Activated B cell treated with CpG ODN at 0.5 μM for 24 hours (primary cell): ENCODE measurements around the gene CACHD1. TPM values are rescaled to one million over a fixed set of nuclear protein-coding genes. Genes with fewer than 3 reads are reported as not detected.

Experiments used
- ATAC-seq: fragments of 200-7000 bp; cut with Tn5 transposase; one replicate; pipeline ENCODE4 v1.10.0; 2021; ENCODE audit warnings: low read depth, mild to moderate bottlenecking, moderate library complexity
- CTCF ChIA-PET: fragments of 350-600 bp; sonication (Branson Sonifier 250); formaldehyde crosslinking; loops from one replicate; lab custom pipeline; 2021; ENCODE audit warnings: antibody characterized with exemption; lab: Charles Lee
- POLR2A ChIA-PET: fragments of 350-600 bp; sonication (Branson Sonifier 250); formaldehyde crosslinking; loops from one replicate; lab custom pipeline; 2021; ENCODE audit warnings: antibody characterized with exemption; lab: Charles Lee
- DNase-seq: peaks from one replicate; pipeline ENCODE4 v3.0.0; 2022
- H3K27ac Mint-ChIP-seq: one replicate; pipeline ENCODE4 v1.8.0; 2020; ENCODE audit warnings: mixed read lengths
- H3K27me3 Mint-ChIP-seq: one replicate; pipeline ENCODE4 v1.8.0; 2021; ENCODE audit warnings: mixed read lengths
- H3K36me3 Mint-ChIP-seq: one replicate; pipeline ENCODE4 v1.8.0; 2021; ENCODE audit warnings: low read depth, mixed read lengths
- H3K4me1 Mint-ChIP-seq: one replicate; pipeline ENCODE4 v1.8.0; 2021; ENCODE audit warnings: mixed read lengths
- H3K4me3 Mint-ChIP-seq: one replicate; pipeline ENCODE4 v1.8.0; 2020; ENCODE audit warnings: mild to moderate bottlenecking, mixed read lengths
- H3K9me3 Mint-ChIP-seq: one replicate; pipeline ENCODE4 v1.8.0; 2020; ENCODE audit warnings: mixed read lengths
- CTCF ChIP-seq: fragments of 200-600 bp; IDR thresholded peaks from one replicate; pipeline ENCODE4 v1.8.0; 2022; ENCODE audit warnings: antibody characterized with exemption, mild to moderate bottlenecking
- intact Hi-C: fragments of 100-400 bp; cut with micrococcal nuclease; formaldehyde crosslinking; loops from one replicate; pipeline ENCODE4 v1.15.1; 2024
- total RNA-seq: library from RNA; stranded (reverse); gene quantifications from 2 replicates; pipeline ENCODE4 v1.2.3, GENCODE V29; 2022

The CACHD1 gene
- total RNA-seq, 1 donor from 2014 or later, result 0.22 TPM

DNA sequence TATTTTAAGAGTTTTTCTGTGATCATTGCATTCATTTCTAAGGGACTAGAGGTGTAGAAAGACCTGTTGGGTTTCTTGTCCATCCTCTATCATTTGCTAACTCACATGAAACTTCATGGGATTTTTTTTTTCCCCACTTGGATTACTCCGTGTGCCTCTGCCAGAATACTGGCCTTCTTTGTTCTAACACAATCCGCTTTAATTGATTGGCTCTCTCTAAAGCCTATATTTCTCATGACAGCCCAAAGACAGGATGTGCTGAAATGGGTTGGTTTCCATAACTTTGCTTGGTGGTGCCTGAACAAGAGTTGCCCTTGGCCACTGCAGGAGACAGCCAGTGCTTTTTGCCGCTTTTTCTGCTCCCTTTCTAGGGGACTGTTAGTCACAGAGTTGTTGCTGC lies 12.2 kb downstream of the CACHD1 start:
- Mint-ChIP-seq H3K9me3 (no peaks in the 10 kb centered on the region), H3K36me3 (no peaks in the 10 kb centered on the region), H3K4me1 (no peaks in the 10 kb centered on the region), H3K27ac (no peak overlapping the region), H3K4me3 (no peak overlapping the region), H3K27me3 (peaks cover 18% of the 10 kb centered on the region)
- intact Hi-C loops, result no loop called here
- no peak for TF ChIP-seq CTCF
- ChIA-PET CTCF (no interaction called here), POLR2A (no interaction called here)
- DNase-seq (no peak), ATAC-seq (no peak)

- Mint-ChIP-seq H3K27me3 (peaks cover 18% of the 10 kb centered on the region), H3K4me1 (no peaks in the 10 kb centered on the region), H3K4me3 (no peak overlapping the region), H3K9me3 (no peaks in the 10 kb centered on the region), H3K36me3 (no peaks in the 10 kb centered on the region), H3K27ac (no peak overlapping the region)
- DNase-seq (no peak), ATAC-seq (no peak)
- intact Hi-C loops, result no loop called here
- no peak for TF ChIP-seq CTCF
- POLR2A ChIA-PET, result no interaction called here
- CTCF ChIA-PET, result no interaction called here
Measured at GRCh38 chr1:64482720-64483119, 12.8 kb downstream of the CACHD1 start.

- H3K36me3 Mint-ChIP-seq, result no peaks in the 10 kb centered on the region
- ChIA-PET POLR2A (no interaction called here), CTCF (no interaction called here)
- H3K9me3 Mint-ChIP-seq, result no peaks in the 10 kb centered on the region
- H3K4me3 Mint-ChIP-seq, result no peak overlapping the region
- DNase-seq (no peak), ATAC-seq (no peak)
- no peak overlapping the region for H3K27ac Mint-ChIP-seq
- H3K27me3 Mint-ChIP-seq, result peaks cover 23% of the 10 kb centered on the region
- H3K4me1 Mint-ChIP-seq, result no peaks in the 10 kb centered on the region
- no peak for TF ChIP-seq CTCF
- intact Hi-C loops, result no loop called here
Measured at GRCh38 chr1:64483731-64484414, 13.9 kb downstream of the CACHD1 start.

DNA sequence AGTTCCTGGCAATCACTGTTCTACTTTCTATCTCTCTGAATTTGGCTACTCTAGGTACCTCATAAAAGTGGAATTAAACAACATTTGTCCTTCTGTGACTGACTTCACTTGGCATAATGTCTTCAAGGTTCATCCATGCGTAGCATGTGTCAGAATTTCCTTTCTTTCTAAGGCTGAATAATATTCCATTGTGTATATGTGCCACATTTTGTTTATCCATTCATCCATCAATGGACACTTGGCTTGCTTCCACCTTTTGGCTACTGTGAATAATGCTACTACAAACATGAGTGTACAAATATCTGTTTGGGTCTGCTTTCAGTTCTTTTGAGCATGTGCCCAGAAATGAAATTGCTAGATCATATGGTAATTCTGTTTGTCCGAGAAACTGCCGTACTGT lies 14.7 kb downstream of the CACHD1 start:
- H3K4me1 Mint-ChIP-seq, result no peaks in the 10 kb centered on the region
- no peak overlapping the region for H3K4me3 Mint-ChIP-seq
- DNase-seq (no peak), ATAC-seq (no peak)
- no peaks in the 10 kb centered on the region for H3K9me3 Mint-ChIP-seq
- H3K36me3 Mint-ChIP-seq, result no peaks in the 10 kb centered on the region
- H3K27ac Mint-ChIP-seq, result no peak overlapping the region
- no peak for TF ChIP-seq CTCF
- peaks cover 23% of the 10 kb centered on the region for H3K27me3 Mint-ChIP-seq
- POLR2A ChIA-PET, result no interaction called here
- CTCF ChIA-PET, result no interaction called here
- intact Hi-C loops, result no loop called here

GRCh38 chr1:64486193-64486592 lies 16.3 kb downstream of the CACHD1 start:
- TF ChIP-seq CTCF, result no peak
- intact Hi-C loops, result no loop called here
- Mint-ChIP-seq H3K4me3 (no peak overlapping the region), H3K9me3 (no peaks in the 10 kb centered on the region), H3K36me3 (no peaks in the 10 kb centered on the region), H3K27ac (no peak overlapping the region), H3K27me3 (peaks cover 23% of the 10 kb centered on the region), H3K4me1 (no peaks in the 10 kb centered on the region)
- ATAC-seq, result no peak
- CTCF ChIA-PET, result no interaction called here
- no peak for DNase-seq
- POLR2A ChIA-PET, result no interaction called here
